GM21717 (cell line): ENCODE data around the gene CDC14A.
A peak's percentile ranks its signal among the peaks of the same experiment; 100 is the strongest.
"Not testable (repeated sequence)": the region's sequence is repeated elsewhere in the genome, so short reads cannot be mapped to it uniquely, and the experiment has no call there.

Experiments
- ATAC-seq: cut with Tn5 transposase; IDR thresholded peaks from one replicate; pipeline ENCODE4 v1.9.1; 2021; ENCODE audit warnings: mild to moderate bottlenecking, moderate library complexity; ENCODE audit not compliant: unreplicated experiment

The CDC14A gene

GRCh38 chr1:100360790-100361510 is 8.6 kb downstream of the CDC14A start:
- ATAC-seq, result no peak

DNA sequence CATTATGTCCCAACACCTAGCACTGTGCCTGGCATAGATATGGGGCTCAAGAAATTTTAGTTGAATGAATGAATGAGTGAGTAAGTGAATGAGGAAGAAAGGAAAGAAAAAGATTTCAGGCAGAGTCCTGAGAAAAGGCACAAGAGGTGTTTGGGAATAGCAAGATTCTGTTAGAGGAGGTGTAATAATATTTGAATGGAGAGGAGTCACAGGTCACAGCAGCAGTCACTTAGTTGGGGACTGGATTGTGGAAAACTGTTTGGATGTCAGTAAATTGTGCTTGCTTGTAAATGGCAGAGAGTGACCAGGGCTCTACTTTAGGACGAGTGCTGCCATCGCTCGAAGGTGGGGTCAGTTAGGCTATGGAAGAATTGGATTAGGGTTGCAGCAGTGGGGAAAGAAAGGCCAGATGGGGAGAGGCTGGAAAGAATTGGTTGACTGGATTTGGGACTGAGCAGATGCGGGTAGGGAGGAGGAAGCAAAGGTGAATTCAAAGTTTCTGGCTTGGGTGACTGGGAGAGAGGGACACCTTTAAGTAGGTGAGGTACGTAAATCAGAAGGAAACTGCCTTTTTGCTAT is 9.3 kb downstream of the CDC14A start:
- no peak for ATAC-seq

GRCh38 chr1:100362821-100363466 is 10.6 kb downstream of the CDC14A start:
- no peak for ATAC-seq

GRCh38 chr1:100363831-100364230 is 11.5 kb downstream of the CDC14A start:
- ATAC-seq, result no peak

GRCh38 chr1:100364697-100365096 is 12.4 kb downstream of the CDC14A start:
- peak; percentile 75 for ATAC-seq

GRCh38 chr1:100366209-100366525 is 13.9 kb downstream of the CDC14A start:
- ATAC-seq, result no peak

DNA sequence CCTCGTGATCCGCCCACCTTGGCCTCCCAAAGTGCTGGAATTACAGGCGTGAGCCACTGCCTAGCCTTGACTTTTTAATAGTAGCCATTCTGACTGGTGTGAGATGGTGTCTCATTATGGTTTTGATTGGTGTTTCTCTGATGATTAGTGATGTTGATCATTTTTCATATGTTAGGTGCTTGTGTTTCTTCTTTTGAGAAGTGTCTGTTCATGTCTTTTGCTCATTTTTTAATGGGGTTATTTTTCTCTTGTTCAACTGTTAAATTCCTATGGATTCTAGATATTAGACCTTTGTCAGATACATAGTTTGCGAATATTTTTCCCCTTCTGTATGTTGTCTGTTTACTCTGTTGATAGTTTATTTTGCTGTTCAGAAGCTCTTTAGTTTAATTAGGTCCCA is 17.0 kb downstream of the CDC14A start:
- not testable (repeated sequence) for ATAC-seq

DNA sequence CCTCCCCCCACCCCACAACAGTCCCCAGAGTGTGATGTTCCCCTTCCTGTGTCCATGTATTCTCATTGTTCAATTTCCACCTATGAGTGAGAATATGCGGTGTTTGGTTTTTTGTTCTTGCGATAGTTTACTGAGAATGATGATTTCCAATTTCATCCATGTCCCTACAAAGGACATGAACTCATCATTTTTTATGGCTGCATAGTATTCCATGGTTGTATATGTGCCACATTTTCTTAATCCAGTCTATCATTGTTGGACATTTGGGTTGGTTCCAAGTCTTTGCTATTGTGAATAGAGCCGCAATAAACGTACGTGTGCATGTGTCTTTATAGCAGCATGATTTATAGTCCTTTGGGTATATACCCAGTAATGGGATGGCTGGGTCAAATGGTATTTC is 21.6 kb downstream of the CDC14A start:
- not testable (repeated sequence) for ATAC-seq

DNA sequence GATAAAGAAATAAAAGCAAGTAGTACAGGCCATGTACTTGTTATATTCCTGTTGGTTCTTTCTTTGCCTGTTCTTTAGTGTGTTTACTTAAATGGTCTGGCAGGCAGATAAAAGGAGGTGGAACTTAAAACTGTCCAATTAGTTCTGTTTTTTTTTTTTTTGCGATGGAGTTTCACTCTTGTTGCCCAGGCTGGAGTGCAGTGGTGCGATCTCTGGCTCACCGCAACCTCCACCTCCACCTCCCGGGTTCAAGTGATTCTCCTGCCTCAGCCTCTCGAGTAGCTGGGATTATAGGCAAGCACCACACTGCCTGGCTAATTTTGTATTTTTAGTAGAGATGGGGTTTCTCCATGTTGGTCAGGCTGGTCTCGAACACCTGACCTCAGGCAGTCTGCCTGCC is 24.6 kb downstream of the CDC14A start:
- ATAC-seq, result not testable (repeated sequence)

GRCh38 chr1:100377590-100378361 is 25.5 kb downstream of the CDC14A start:
- ATAC-seq, result peak; percentile 89

- no peak for ATAC-seq
These were observed 26.6 kb downstream of the CDC14A start for GRCh38 chr1:100378956-100379355.

DNA sequence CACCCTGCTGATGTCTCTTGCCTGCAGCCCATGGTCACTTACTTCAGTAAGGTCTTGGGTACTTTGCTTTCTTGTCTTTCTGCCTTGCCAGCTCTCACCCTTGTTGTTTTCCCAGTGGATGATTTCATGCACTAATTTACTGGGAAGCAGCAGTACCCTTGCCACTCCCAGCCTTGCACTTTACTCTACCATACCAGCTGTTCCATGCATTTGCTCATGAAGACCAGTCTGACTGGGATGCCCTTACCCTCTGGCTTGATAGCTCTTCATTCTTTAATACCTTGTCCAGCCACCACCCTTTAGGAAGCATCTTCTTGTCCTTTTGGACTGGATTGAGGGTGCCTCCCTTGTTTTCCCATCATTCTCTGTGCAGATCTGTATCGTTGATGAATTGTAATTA is 28.3 kb downstream of the CDC14A start:
- no peak for ATAC-seq

- no peak for ATAC-seq
These were observed 30.4 kb downstream of the CDC14A start for GRCh38 chr1:100382657-100383056.

DNA sequence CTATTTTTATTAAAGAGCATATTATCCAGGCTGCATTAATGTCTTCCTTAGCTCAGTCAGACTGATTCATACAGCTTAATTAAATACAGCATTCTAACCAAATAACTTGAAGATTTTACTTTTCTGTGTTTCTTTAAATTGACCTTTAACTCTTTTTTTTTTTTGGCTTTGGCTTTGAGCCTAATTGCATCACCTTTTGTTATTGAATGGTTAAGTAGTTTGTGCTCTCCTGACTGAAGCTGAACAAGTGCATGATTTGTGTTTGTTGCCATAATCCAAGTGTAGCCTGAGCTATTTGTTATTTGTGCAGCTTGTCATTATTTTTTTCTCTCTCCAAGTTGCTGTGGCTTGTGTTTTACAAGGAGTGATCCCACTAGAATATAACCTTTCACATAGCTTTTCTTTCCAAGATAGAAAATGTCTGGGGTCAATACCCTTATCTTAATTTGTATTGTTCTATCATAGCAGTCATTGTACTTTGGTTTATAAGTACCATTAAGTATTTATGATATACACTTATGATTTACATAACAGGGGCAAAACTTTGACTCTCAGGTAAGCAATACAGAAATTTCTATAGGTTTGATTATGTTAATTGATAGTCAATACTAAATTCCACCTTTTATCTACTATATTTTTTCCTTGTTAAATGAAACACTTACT is 31.6 kb downstream of the CDC14A start:
- ATAC-seq, result no peak

GRCh38 chr1:100387209-100387608 is 34.9 kb downstream of the CDC14A start:
- no peak for ATAC-seq

GRCh38 chr1:100387657-100388350 is 35.5 kb downstream of the CDC14A start:
- ATAC-seq, result no peak

DNA sequence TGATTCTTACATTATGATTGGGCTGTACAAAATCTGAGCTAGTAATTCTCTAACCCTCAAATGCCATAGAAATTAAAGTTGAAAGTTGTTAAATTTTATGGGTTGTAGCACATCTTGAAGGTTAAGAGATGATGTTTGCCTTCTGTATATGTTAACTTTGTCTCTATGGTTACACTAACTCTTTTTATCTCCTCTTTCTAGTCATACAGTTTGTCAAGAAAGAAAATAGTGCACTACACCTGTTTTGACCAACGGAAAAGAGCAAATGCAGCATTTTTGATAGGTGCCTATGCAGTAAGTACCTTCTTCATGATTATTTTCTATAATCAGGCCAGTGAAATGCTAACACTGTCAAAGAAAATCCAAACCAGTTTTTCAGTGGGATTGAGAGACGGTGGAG is 38.2 kb downstream of the CDC14A start:
- ATAC-seq, result no peak

DNA sequence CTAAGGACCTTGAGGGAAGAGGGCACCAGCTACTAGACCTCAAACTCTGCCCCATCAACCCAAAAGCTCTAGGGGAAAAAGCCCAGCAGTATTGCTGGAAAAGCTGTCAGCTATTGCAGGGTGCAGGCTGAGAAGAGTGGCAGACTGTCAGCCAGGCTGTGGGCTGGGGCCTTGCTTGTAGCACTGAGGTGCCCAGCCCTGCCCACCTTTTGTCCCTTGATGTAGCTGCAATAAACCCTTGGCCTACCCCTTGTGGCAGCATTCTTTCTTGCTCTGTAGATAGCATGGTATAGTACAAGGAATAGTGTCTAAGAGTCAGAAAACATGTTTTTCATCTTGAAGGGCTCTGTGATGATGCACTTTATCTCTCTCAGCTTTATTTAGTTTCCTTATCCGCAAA is 39.4 kb downstream of the CDC14A start:
- ATAC-seq, result no peak

DNA sequence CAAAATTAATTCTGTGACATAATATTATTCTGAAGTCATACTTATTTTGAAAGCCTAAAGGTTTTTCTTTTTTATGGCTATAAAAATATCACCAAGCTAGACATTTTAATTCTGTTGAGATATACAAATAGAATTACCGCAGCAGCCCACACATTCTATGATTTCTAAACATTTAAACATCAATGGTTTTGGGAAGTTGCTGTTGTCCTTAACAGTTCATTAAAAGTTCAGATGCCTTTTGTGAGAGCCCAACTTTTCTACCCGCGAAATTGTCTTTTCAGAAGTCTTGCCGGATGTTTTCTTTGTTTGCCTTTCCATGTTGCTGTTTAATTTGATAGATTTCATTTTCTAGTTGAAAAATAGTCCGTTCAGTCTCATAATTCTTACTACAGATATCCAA is 40.5 kb downstream of the CDC14A start:
- no peak for ATAC-seq

DNA sequence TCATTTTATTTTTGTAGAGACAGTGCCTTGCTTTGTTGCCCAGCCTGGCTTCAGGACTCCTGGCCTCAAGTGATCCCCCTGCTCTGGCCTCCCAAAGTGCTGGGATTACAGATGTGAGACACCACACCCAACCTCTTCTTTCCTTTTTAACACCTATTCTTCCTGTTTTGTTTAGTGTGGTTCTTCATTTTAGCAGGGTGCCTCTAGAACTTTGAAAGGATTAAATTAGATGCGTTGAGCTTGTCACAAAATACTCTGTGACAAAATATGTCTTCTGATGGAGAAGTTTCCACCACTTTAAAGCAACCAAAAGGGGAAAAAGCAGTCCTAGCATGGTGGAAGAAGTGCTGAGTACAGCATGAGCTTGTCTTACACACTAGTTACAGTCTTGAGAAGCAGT is 42.0 kb downstream of the CDC14A start:
- ATAC-seq, result no peak

DNA sequence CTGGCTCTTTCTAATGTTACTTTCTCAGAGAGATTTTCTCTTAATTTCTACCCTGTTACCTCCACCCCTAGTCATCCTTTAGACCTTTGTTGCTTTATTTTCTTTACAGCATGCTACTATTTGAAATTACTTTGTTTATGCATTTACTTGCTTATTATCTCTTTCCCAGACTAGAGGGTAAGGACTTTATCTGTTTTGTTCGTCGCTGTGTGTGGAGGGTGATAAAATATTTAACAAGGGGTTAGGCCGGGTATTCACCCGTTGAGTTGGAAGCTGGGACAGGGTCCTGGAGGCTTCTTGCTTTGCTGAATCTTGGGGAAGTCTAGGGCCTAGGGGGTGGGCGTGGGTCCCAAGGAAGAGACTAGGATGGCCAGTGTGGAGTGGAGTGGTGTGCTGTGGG is 43.6 kb downstream of the CDC14A start:
- no peak for ATAC-seq
